ENCODE measurements around the gene RPTOR.
"Not testable (repeated sequence)": the region's sequence is repeated elsewhere in the genome, so short reads cannot be mapped to it uniquely, and the experiment has no call there.

Gene RPTOR

DNA sequence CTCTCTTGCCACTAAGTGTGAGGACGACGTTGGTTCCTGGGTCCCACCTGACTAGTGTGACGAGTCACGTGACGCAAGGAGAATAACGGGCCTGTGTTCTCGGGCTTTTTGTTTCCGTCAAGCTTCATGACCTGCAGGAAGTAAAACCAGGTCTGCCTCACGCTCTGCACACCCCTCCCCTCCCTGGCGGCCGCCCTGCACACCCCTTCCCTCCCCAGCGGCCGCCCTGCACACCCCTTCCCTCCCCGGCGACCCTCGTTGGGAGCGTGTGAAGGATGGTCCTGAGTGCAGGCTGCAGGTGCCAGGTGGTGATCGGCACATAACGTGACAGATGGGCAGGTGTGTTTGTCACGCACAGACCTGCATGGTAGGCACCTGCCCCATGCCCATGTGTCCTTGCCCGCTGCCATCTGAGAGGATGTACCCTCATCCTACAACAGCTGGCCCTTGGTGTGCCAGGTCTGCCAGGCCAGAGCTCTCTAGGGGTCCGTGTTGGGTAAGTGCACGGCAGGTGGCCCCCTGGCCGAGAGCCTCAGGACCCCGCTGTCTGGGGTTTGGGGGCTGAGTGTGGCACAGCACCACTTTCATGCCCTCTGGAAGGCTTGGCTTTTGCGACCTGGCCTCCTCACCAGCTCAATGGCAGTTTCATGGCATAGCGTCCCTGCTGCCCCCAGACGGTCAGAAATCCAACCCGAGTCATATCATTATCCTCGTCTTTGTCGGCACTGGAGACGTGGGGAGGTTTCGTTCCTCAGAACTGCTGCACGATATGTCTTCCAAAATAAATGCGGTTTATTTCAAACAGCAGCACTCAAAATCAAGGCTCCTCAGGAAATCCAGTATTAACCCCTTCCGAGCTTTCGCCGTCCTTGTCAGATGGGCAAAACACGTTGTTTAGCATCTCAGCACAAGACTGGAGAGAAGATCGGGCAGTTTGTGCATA, 255.2 kb downstream of the RPTOR start:
- DNase-seq = peak in 16 of 42 donors; percentile 14 to 78 (median 44)
- intact Hi-C loops (cut with DNase I) = no loop called here

- DNase-seq = peak in 10 of 42 donors; percentile 5 to 47 (median 22)
- intact Hi-C loops (cut with DNase I) = no loop called here
Observed at GRCh38 chr17:80800481-80801391, 256.1 kb downstream of the RPTOR start.

- peak in 12 of 42 donors; percentile 3 to 27 (median 12) for DNase-seq
Observed at GRCh38 chr17:80802626-80803450, 258.2 kb downstream of the RPTOR start.

GRCh38 chr17:80803451-80804428, 259.1 kb downstream of the RPTOR start:
- intact Hi-C loops (cut with DNase I) = no loop called here
- peak in 12 of 42 donors; percentile 2 to 33 (median 12) for DNase-seq

More at GRCh38 chr17:80802626-80803450, 258.2 kb downstream of the RPTOR start:
- intact Hi-C loops (cut with DNase I) = no loop called here

- DNase-seq = peak in 12 of 42 donors; percentile 0 to 31 (median 11)
- intact Hi-C loops (cut with DNase I) = no loop called here
Observed at GRCh38 chr17:80804466-80804865, 259.8 kb downstream of the RPTOR start.

DNA sequence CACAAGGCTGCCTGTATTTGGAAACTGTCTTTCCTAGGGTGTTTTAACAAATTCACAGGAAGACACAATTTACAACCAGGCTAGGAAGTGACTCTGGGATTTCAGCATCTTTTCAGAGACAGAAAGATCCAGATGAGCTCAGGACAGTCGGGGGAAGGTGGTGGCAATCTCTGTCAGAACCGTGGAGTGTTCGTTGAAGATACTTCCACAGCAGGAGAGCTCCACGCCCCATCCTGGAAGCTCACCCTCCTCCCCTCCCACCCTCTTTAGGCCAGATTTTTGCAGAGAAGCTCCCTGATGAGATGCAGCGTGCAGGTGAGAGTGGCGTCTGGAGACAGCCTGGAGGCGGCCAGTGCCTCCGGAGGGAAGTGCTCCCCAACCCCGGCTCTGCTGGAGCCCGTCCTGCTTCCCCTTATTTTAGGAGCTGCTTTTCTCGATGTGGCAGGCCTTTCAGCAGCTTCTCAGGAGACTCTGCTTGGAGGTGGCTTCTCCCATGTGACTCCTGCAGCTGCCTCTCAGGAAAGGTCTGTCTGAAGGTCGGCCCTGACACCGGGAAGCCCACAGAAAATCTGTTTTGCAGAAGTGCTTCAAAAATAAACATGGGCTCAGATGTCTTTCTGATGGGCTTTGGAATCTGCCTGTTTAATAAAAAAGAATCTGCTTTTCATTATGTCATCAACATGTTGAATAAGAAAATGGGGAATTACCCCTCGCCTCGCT, 260.6 kb downstream of the RPTOR start:
- intact Hi-C loops (cut with DNase I) = no loop called here
- peak in 24 of 42 donors; percentile 28 to 77 (median 50) for DNase-seq

GRCh38 chr17:80807014-80807413, 262.4 kb downstream of the RPTOR start:
- intact Hi-C loops (cut with DNase I) = no loop called here
- peak in 1 of 42 donors; percentile 5 for DNase-seq

- intact Hi-C loops (cut with DNase I) = no loop called here
- DNase-seq = peak in 1 of 42 donors; percentile 3
Observed at GRCh38 chr17:80807882-80808281, 263.2 kb downstream of the RPTOR start.

DNA sequence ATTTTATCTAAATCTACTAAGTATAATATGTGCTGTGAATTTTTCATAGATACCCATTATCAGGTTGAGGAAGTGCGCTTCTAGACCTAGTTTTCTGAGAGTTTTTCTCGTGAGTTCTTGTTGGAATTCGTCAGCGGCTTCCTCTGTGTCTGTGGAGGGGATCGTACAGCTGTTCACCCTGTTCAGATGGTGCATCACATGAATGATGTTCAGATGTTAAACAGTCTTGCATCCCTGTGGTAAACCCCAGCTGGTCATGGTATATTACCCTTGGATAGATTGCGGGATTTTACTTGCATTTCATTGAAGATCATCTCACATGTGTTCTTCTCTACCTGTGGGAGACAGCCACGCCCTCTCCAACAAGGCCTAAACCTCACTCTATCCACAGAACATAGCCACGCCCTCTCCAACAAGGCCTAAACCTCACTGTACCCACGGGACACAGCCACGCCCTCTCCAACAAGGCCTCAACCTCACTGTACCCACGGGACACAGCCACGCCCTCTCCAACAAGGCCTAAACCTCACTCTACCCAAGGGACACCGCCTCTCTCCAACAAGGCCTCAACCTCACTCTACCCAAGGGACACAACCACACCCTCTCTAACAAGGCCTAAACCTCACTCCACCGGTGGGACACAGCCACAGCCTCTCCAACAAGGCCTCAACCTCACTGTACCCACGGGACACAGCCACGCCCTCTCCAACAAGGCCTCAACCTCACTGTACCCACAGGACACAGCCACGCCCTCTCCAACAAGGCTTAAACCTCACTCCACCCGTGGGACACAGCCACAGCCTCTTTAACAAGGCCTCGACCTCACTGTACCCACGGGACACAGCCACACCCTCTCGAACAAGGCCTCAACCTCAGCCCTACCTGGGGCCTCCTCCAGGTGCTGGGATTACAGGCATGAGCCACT, 266.8 kb downstream of the RPTOR start:
- intact Hi-C loops (cut with DNase I) = no loop called here
- peak in 9 of 42 donors; percentile 0 to 12 (median 4) for DNase-seq

GRCh38 chr17:80812362-80813088, 267.9 kb downstream of the RPTOR start:
- DNase-seq = peak in 13 of 42 donors; percentile 4 to 24 (median 10)
- intact Hi-C loops (cut with DNase I) = no loop called here

DNA sequence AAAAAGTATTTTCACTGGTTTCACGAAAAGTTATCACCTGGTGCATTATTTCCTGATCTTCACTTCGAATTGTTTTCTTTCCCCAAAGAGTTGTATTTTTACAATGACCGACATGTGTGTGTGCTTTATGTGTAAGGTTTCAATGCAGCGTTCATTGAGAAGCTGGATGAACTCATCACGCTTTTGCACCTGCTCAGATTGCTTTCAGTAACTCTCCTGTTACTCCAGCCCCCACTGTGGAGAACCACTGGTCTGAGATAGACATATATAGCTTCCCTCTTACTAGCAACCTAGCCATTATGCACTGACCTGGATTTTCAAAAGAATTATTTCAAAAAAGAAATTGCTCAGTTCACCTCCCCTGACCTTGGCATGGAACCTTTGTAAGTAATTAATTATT, 268.7 kb downstream of the RPTOR start:
- peak in 3 of 42 donors; percentile 2 to 9 (median 3) for DNase-seq
- intact Hi-C loops (cut with DNase I) = no loop called here

GRCh38 chr17:80814491-80814890, 269.9 kb downstream of the RPTOR start:
- intact Hi-C loops (cut with DNase I) = no loop called here
- DNase-seq = peak in 2 of 42 donors; percentile 7 to 9

- DNase-seq = peak in 8 of 42 donors; percentile 3 to 29 (median 16)
- intact Hi-C loops (cut with DNase I) = no loop called here
Observed at GRCh38 chr17:80815151-80815681, 270.6 kb downstream of the RPTOR start.

- peak in 4 of 42 donors; percentile 2 to 24 (median 10) for DNase-seq
- intact Hi-C loops (cut with DNase I) = not testable (repeated sequence)
Observed at GRCh38 chr17:80815718-80816117, 271.1 kb downstream of the RPTOR start.

Data from head of caudate nucleus (tissue), 42 donors.